ENCODE results near the gene ZNF521. TPM values are rescaled to one million over a fixed set of nuclear protein-coding genes. Genes with fewer than 3 reads are reported as not detected.

Gene ZNF521
- total RNA-seq, 1 experiment from 2014 or later = not detected

- H3K27ac ChIP-seq = no peak overlapping the region
- no peaks in the 10 kb centered on the region for H3K9me2 ChIP-seq (ENCODE audit: insufficient read depth)
- no peak overlapping the region for H3K4me2 ChIP-seq
- no peak overlapping the region for H3K4me3 ChIP-seq
- H3K79me2 ChIP-seq (ENCODE audit: low read depth) = no peaks in the 10 kb centered on the region
- POLR2A ChIA-PET (ENCODE audit: unreplicated experiment) = no interaction called here
- no peaks in the 10 kb centered on the region for H4K20me1 ChIP-seq (ENCODE audit: insufficient read depth)
- H3F3A ChIP-seq (ENCODE audit: insufficient read depth, low read depth) = no peaks in the 10 kb centered on the region
- CTCF ChIA-PET = no interaction called here
- no peak for DNase-seq
- intact Hi-C loops (cut with micrococcal nuclease; ENCODE audit: unreplicated experiment) = no loop called here
- no peaks in the 10 kb centered on the region for H3K9me3 ChIP-seq (ENCODE audit: insufficient read depth, low read depth)
- no TSS peak for BruUV-seq (replicated peaks)
- H2AFZ ChIP-seq = no peak overlapping the region
- TF ChIP-seq CTCF (conservative IDR thresholded peaks at IDR 0.05) (no peak), EZH2 (IDR thresholded peaks at IDR 0.05; ENCODE audit: low read depth) (no peak)
- no peaks in the 10 kb centered on the region for H3K36me3 ChIP-seq (ENCODE audit: low read depth)
- no peaks in the 10 kb centered on the region for H3K27me3 ChIP-seq (ENCODE audit: insufficient read depth, low read depth)
- H3K4me1 ChIP-seq (replicated peaks; ENCODE audit: insufficient read depth) = no peaks in the 10 kb centered on the region
These were observed 72.4 kb downstream of the ZNF521 start for GRCh38 chr18:25279556-25279955.

GRCh38 chr18:25279133-25279532, 72.8 kb downstream of the ZNF521 start:
- BruUV-seq (replicated peaks) = no TSS peak
- H3K27me3 ChIP-seq (ENCODE audit: insufficient read depth, low read depth) = no peaks in the 10 kb centered on the region
- H3K4me1 ChIP-seq (replicated peaks; ENCODE audit: insufficient read depth) = no peaks in the 10 kb centered on the region
- no peaks in the 10 kb centered on the region for H3K9me3 ChIP-seq (ENCODE audit: insufficient read depth, low read depth)
- H3K79me2 ChIP-seq (ENCODE audit: low read depth) = no peaks in the 10 kb centered on the region
- H3K4me3 ChIP-seq = no peak overlapping the region
- no peak overlapping the region for H3K27ac ChIP-seq
- no peaks in the 10 kb centered on the region for H4K20me1 ChIP-seq (ENCODE audit: insufficient read depth)
- TF ChIP-seq EZH2 (IDR thresholded peaks at IDR 0.05; ENCODE audit: low read depth) (no peak), CTCF (conservative IDR thresholded peaks at IDR 0.05) (no peak)
- no peaks in the 10 kb centered on the region for H3F3A ChIP-seq (ENCODE audit: insufficient read depth, low read depth)
- no peak overlapping the region for H3K4me2 ChIP-seq
- no peaks in the 10 kb centered on the region for H3K36me3 ChIP-seq (ENCODE audit: low read depth)
- ChIA-PET CTCF (no interaction called here), POLR2A (ENCODE audit: unreplicated experiment) (no interaction called here)
- intact Hi-C loops (cut with micrococcal nuclease; ENCODE audit: unreplicated experiment) = no loop called here
- H2AFZ ChIP-seq = no peak overlapping the region
- H3K9me2 ChIP-seq (ENCODE audit: insufficient read depth) = no peaks in the 10 kb centered on the region
- DNase-seq = no peak

- Histone ChIP-seq H3K36me3 (ENCODE audit: low read depth) (no peaks in the 10 kb centered on the region), H2AFZ (no peak overlapping the region), H3K4me2 (no peak overlapping the region), H3K4me1 (replicated peaks; ENCODE audit: insufficient read depth) (no peaks in the 10 kb centered on the region), H3K9me2 (ENCODE audit: insufficient read depth) (no peaks in the 10 kb centered on the region), H3F3A (ENCODE audit: insufficient read depth, low read depth) (no peaks in the 10 kb centered on the region), H3K4me3 (no peak overlapping the region), H3K9me3 (ENCODE audit: insufficient read depth, low read depth) (no peaks in the 10 kb centered on the region), H3K79me2 (ENCODE audit: low read depth) (no peaks in the 10 kb centered on the region), H3K27me3 (ENCODE audit: insufficient read depth, low read depth) (no peaks in the 10 kb centered on the region), H3K27ac (no peak overlapping the region), H4K20me1 (ENCODE audit: insufficient read depth) (no peaks in the 10 kb centered on the region)
- CTCF ChIA-PET = no interaction called here
- BruUV-seq (replicated peaks) = no TSS peak
- intact Hi-C loops (cut with micrococcal nuclease; ENCODE audit: unreplicated experiment) = no loop called here
- POLR2A ChIA-PET (ENCODE audit: unreplicated experiment) = no interaction called here
- no peak for DNase-seq
- no peak for TF ChIP-seq CTCF (conservative IDR thresholded peaks at IDR 0.05)
- no peak for TF ChIP-seq EZH2 (IDR thresholded peaks at IDR 0.05; ENCODE audit: low read depth)
These were observed 73.6 kb downstream of the ZNF521 start for GRCh38 chr18:25278394-25278793.

All from PC-9 (cell line).